Tibial artery (tissue), 4 donors: ENCODE measurements around the gene SMC1B.
"Not testable (repeated sequence)": the region's sequence is repeated elsewhere in the genome, so short reads cannot be mapped to it uniquely, and the experiment has no call there.

Source experiments
- DNase-seq, 2 donors: peaks; one replicate each; pipeline ENCODE4 v3.0.0-alpha.2; 2019
- H3K27ac ChIP-seq, 2 donors: fragments of 200-600 bp; sonication (generic) in 1 of 2; 1 replicate in 1 of 2; 2 replicates in 1 of 2; pipeline ENCODE4 v1.5.1; 2018 to 2019; ENCODE audit warnings: mild to moderate bottlenecking in 1 of 2
- H3K27me3 ChIP-seq, 2 donors: fragments of 200-600 bp; sonication (generic) in 1 of 2; one replicate each; pipeline versions ENCODE4 v1.5.1 to v1.6.0; 2016 to 2019
- H3K36me3 ChIP-seq, 3 donors: fragments of 200-600 bp; sonication (generic) in 2 of 3; one replicate each; pipeline ENCODE4 v1.5.1; 2016 to 2019; ENCODE audit warnings: mild to moderate bottlenecking in 2 of 3
- H3K4me1 ChIP-seq, 4 donors: fragments of 200-600 bp; sonication (generic) in 2 of 4; 1 replicate in 3 of 4; 2 replicates in 1 of 4; pipeline ENCODE4 v1.5.1; 2016 to 2019
- H3K4me3 ChIP-seq, 2 donors: fragments of 200-600 bp; sonication (generic) in 1 of 2; 1 replicate in 1 of 2; 2 replicates in 1 of 2; pipeline ENCODE4 v1.5.1; 2018 to 2019; ENCODE audit warnings: mild to moderate bottlenecking in 2 of 2
- H3K9me3 ChIP-seq, 3 donors: fragments of 200-600 bp; sonication (generic) in 1 of 3; one replicate each; pipeline ENCODE4 v1.5.1; 2016 to 2019
- CTCF ChIP-seq, 2 experiments: fragments of 200-600 bp in 1 of 2; fragments of 450-650 bp in 1 of 2; IDR thresholded peaks; one replicate each; pipeline ENCODE4 v1.5.1; 2017 to 2019; ENCODE audit warnings: antibody characterized with exemption in 2 of 2, mild to moderate bottlenecking in 1 of 2, moderate library complexity in 1 of 2
- intact Hi-C: fragments of 100-400 bp; cut with DNase I; formaldehyde crosslinking; loops from one replicate; pipeline ENCODE4 v1.15.0; 2023; ENCODE audit warnings: low total_unique reads

SMC1B gene

DNA sequence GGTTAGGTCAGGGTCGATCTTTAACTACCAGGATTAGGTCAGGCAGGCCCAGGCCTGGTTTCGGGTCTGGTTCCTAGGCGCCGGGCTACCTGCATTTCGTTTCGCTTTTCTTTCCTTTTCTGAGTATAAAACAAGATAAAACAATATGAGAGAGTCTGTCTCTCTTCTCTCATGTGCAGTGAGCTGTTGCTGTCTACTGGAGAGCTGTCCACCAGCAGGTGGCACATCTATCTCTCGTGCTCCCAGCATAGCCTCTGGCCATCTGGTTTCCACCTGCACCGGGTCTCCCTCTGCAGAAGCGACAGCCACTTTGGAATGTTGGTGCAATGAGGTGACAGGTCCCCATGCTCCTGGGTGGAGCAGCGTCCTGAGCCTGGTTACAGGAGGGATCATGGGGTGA is 27.7 kb upstream of the SMC1B start:
- Histone ChIP-seq H3K4me1 (peaks cover 0 to 8% (median 3%) of the 10 kb centered on the region in 4 donors), H3K27ac (no peak overlapping the region), H3K27me3 (no peaks in the 10 kb centered on the region), H3K9me3 (no peaks in the 10 kb centered on the region), H3K36me3 (no peaks in the 10 kb centered on the region), H3K4me3 (no peak overlapping the region)
- DNase-seq: peak; percentile 70 to 81
- peak; percentile 66 to 79 for TF ChIP-seq CTCF (IDR thresholded peaks at IDR 0.05)
- intact Hi-C loops: no loop called here

GRCh38 chr22:45440688-45441087 is 27.3 kb upstream of the SMC1B start:
- not testable (repeated sequence) for H3K27ac ChIP-seq, H3K27me3 ChIP-seq, H3K36me3 ChIP-seq

GRCh38 chr22:45438336-45438735 is 24.9 kb upstream of the SMC1B start:
- H3K36me3 ChIP-seq: no peaks in the 10 kb centered on the region
- intact Hi-C loops: loop anchor here (10.0 kb wide), 1 partner anchor 114 kb away; no protein-coding TSS in a partner anchor
- TF ChIP-seq CTCF (IDR thresholded peaks at IDR 0.05): no peak

More at GRCh38 chr22:45440688-45441087, 27.3 kb upstream of the SMC1B start:
- DNase-seq, H3K4me3 ChIP-seq, intact Hi-C loops, H3K9me3 ChIP-seq: not testable (repeated sequence)
- peaks cover 0 to 11% (median 6%) of the 10 kb centered on the region in 4 donors for H3K4me1 ChIP-seq

DNA sequence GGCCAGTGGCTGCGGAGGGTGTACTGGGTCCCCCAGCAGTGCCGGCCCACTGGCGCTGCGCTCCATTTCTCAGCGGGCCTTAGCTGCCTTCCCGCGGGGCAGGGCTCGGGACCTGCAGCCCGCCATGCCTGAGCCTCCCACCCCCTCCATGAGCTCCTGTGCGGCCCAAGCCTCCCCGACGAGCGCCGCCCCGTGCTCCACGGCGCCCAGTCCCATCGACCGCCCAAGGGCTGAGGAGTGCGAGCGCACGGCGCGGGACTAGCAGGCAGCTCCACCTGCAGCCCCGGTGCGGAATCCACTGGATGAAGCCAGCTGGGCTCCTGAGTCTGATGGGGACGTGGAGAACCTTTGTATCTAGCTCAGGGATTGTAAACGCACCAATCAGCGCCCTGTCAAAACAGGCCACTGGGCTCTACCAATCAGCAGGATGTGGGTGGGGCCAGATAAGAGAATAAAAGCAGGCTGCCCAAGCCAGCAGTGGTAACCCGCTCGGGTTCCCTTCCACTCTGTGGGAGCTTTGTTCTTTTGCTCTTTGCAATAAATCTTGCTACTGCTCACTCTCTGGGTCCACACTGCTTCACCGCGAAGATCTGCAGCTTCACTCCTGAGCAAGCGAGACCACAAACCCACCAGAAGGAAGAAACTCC is 23.6 kb upstream of the SMC1B start:
- H3K27ac ChIP-seq, H3K27me3 ChIP-seq, DNase-seq, H3K4me3 ChIP-seq, H3K36me3 ChIP-seq, H3K9me3 ChIP-seq: not testable (repeated sequence)
- H3K4me1 ChIP-seq: peaks cover 0 to 16% (median 10%) of the 10 kb centered on the region in 4 donors
- intact Hi-C loops: loop anchor here (10.0 kb wide), 1 partner anchor 112 kb away; no protein-coding TSS in a partner anchor

More at GRCh38 chr22:45438336-45438735, 24.9 kb upstream of the SMC1B start:
- Histone ChIP-seq H3K4me1 (peaks cover 0 to 16% (median 10%) of the 10 kb centered on the region in 4 donors), H3K9me3 (no peaks in the 10 kb centered on the region), H3K4me3 (no peak overlapping the region), H3K27ac (no peak overlapping the region), H3K27me3 (no peaks in the 10 kb centered on the region)
- no peak for DNase-seq

- Histone ChIP-seq H3K4me3 (no peak overlapping the region), H3K9me3 (no peaks in the 10 kb centered on the region), H3K27me3 (no peaks in the 10 kb centered on the region), H3K27ac (peak overlapping the region; percentile 46 to 65), H3K36me3 (no peaks in the 10 kb centered on the region), H3K4me1 (peaks cover 0 to 10% (median 6%) of the 10 kb centered on the region in 4 donors)
- DNase-seq: peak; percentile 90 to 94
- TF ChIP-seq CTCF (IDR thresholded peaks at IDR 0.05): peak; percentile 95 to 99
- intact Hi-C loops: loop anchor here (2.0 to 10.0 kb wide), 3 partner anchors 111 to 167 kb away; no protein-coding TSS in a partner anchor
Observed at GRCh38 chr22:45435544-45436139, 22.2 kb upstream of the SMC1B start.

GRCh38 chr22:45434981-45435380 is 21.6 kb upstream of the SMC1B start:
- Histone ChIP-seq H3K36me3 (no peaks in the 10 kb centered on the region), H3K4me3 (no peak overlapping the region), H3K4me1 (peaks cover 0 to 10% (median 6%) of the 10 kb centered on the region in 4 donors), H3K9me3 (no peaks in the 10 kb centered on the region), H3K27me3 (no peaks in the 10 kb centered on the region), H3K27ac (peak overlapping the region; percentile 46 to 65)
- intact Hi-C loops: loop anchor here (2.0 to 10.0 kb wide), 3 partner anchors 110 to 166 kb away; no protein-coding TSS in a partner anchor
- DNase-seq: no peak
- TF ChIP-seq CTCF (IDR thresholded peaks at IDR 0.05): no peak
